Measurements from ENCODE around the gene LAMC2. TPM values are rescaled to one million over a fixed set of nuclear protein-coding genes. Genes with fewer than 3 reads are reported as not detected.

Gene LAMC2
- total and polyA plus RNA-seq, 9 of the 15 experiments (the other 6 are each of a cell fraction or from before 2014, with no cell fraction given) = 0.02 to 0.03 TPM; not detected in 7

- TF ChIP-seq TCF7 (IDR thresholded peaks at IDR 0.05; ENCODE audit: borderline replicate concordance) = 0 out of 2 replicates have a peak, but pooled peaks have one; percentile 19
- TF ChIP-seq NCOA6 (IDR thresholded peaks at IDR 0.05) = no peak
- TF ChIP-seq RNF219 (CRISPR knock-in tag; IDR thresholded peaks at IDR 0.05) = no peak
- TF ChIP-seq STAG1 (CRISPR knock-in tag; IDR thresholded peaks at IDR 0.05; ENCODE audit: borderline replicate concordance) = peak; percentile 36; the same call in 1 of the 2 replicates
- peak; percentile 89 for TF ChIP-seq SMC3 (conservative IDR thresholded peaks at IDR 0.05; ENCODE audit: insufficient read depth, low read depth, low read length)
- peak; percentile 61 for TF ChIP-seq DEAF1 (CRISPR knock-in tag; IDR thresholded peaks at IDR 0.05)
- peak; percentile 84 to 93 (median 92) for TF ChIP-seq CTCF (IDR thresholded peaks at IDR 0.05 in 2 of 3, conservative IDR thresholded peaks at IDR 0.05 in 1 of 3; ENCODE audit: insufficient read depth in 2 of 3, low read depth in 1 of 3, low read length in 3 of 3)
- no peak for TF ChIP-seq XRCC4 (IDR thresholded peaks at IDR 0.05; ENCODE audit: extremely low read depth, insufficient read depth, insufficient read length)
- peak; percentile 62; the same call in 1 of the 2 replicates for TF ChIP-seq TFAP4 (CRISPR knock-in tag; IDR thresholded peaks at IDR 0.05; ENCODE audit: borderline replicate concordance)
- 0 out of 2 replicates have a peak, but pooled peaks have one; percentile 26 for TF ChIP-seq KLF16 (IDR thresholded peaks at IDR 0.05)
- TF ChIP-seq BHLHE40 (IDR thresholded peaks at IDR 0.05; ENCODE audit: low read length) = peak; percentile 18; the same call in 1 of the 2 replicates
Observed at GRCh38 chr1:183281553-183282091, 95.6 kb downstream of the LAMC2 start (continued).
